Measurements from ENCODE around the gene HERC2. TPM values are rescaled to one million over a fixed set of nuclear protein-coding genes. Genes with fewer than 3 reads are reported as not detected.
A peak's percentile ranks its signal among the peaks of the same experiment; 100 is the strongest.
"Not testable (repeated sequence)": the region's sequence is repeated elsewhere in the genome, so short reads cannot be mapped to it uniquely, and the experiment has no call there.

Gene HERC2
- total RNA-seq: 45.7 and 49.1 TPM in 2 replicates

- H3K27ac Mint-ChIP-seq: peak within 1 kb of the TSS; percentile 93
- POLR2A ChIA-PET: not testable (repeated sequence)
These were observed at the start of gene HERC2 for GRCh38 chr15:28322129-28322588. Gene HERC2, minus strand, starts transcription at chr15:28322179. Its CDS starts 746 bp downstream, at chr15:28321433.

GRCh38 chr15:28365502-28365901, 43.5 kb upstream of the HERC2 start:
- H3K4me1 Mint-ChIP-seq, CTCF ChIA-PET: not testable (repeated sequence)

More at GRCh38 chr15:28322129-28322588, at the start of gene HERC2:
- H3K36me3 Mint-ChIP-seq (ENCODE audit: low read depth); H3K9me3 Mint-ChIP-seq; DNase-seq; H3K27me3 Mint-ChIP-seq; CTCF ChIA-PET; intact Hi-C loops (cut with micrococcal nuclease); ATAC-seq (ENCODE audit: low read depth); H3K4me1 Mint-ChIP-seq: not testable (repeated sequence)
- peak within 1 kb of the TSS; percentile 99 for H3K4me3 Mint-ChIP-seq

GRCh38 chr15:28357984-28358383, 36.0 kb upstream of the HERC2 start, which contains the start of gene GOLGA6L24:
Gene GOLGA6L24, minus strand, starts transcription at chr15:28358084. Its CDS starts 61 bp downstream, at chr15:28358023.
- H3K4me1 Mint-ChIP-seq; DNase-seq; H3K36me3 Mint-ChIP-seq (ENCODE audit: low read depth); POLR2A ChIA-PET; H3K27me3 Mint-ChIP-seq; intact Hi-C loops (cut with micrococcal nuclease); H3K9me3 Mint-ChIP-seq; H3K4me3 Mint-ChIP-seq; H3K27ac Mint-ChIP-seq; CTCF ChIA-PET; ATAC-seq (ENCODE audit: low read depth): not testable (repeated sequence)

More at GRCh38 chr15:28365502-28365901, 43.5 kb upstream of the HERC2 start:
- H3K36me3 Mint-ChIP-seq (ENCODE audit: low read depth); H3K4me3 Mint-ChIP-seq; intact Hi-C loops (cut with micrococcal nuclease); POLR2A ChIA-PET; H3K27me3 Mint-ChIP-seq; H3K27ac Mint-ChIP-seq; DNase-seq; ATAC-seq (ENCODE audit: low read depth); H3K9me3 Mint-ChIP-seq: not testable (repeated sequence)

- H3K27me3 Mint-ChIP-seq; H3K36me3 Mint-ChIP-seq (ENCODE audit: low read depth); CTCF ChIA-PET; H3K9me3 Mint-ChIP-seq; intact Hi-C loops (cut with micrococcal nuclease); POLR2A ChIA-PET; H3K4me1 Mint-ChIP-seq; ATAC-seq (ENCODE audit: low read depth): not testable (repeated sequence)
- Mint-ChIP-seq H3K4me3 (peak overlapping the region; percentile 99), H3K27ac (peak overlapping the region; percentile 93)
- DNase-seq: peak; percentile 23
These were observed 461 bp downstream of the HERC2 start for GRCh38 chr15:28321358-28322078.

- H3K27me3 Mint-ChIP-seq; intact Hi-C loops (cut with micrococcal nuclease); H3K9me3 Mint-ChIP-seq; ATAC-seq (ENCODE audit: low read depth); POLR2A ChIA-PET; H3K4me1 Mint-ChIP-seq; H3K4me3 Mint-ChIP-seq; DNase-seq; CTCF ChIA-PET; H3K27ac Mint-ChIP-seq: not testable (repeated sequence)
- H3K36me3 Mint-ChIP-seq (ENCODE audit: low read depth): peaks cover 18% of the 10 kb centered on the region
These were observed 2.3 kb downstream of the HERC2 start for GRCh38 chr15:28319725-28320124.

- POLR2A ChIA-PET; intact Hi-C loops (cut with micrococcal nuclease); H3K27me3 Mint-ChIP-seq; CTCF ChIA-PET; H3K27ac Mint-ChIP-seq; DNase-seq; H3K4me1 Mint-ChIP-seq; H3K9me3 Mint-ChIP-seq; H3K4me3 Mint-ChIP-seq; ATAC-seq (ENCODE audit: low read depth): not testable (repeated sequence)
- H3K36me3 Mint-ChIP-seq (ENCODE audit: low read depth): peaks cover 22% of the 10 kb centered on the region
These were observed 3.2 kb downstream of the HERC2 start for GRCh38 chr15:28318828-28319227.

GRCh38 chr15:28318122-28318521, 3.9 kb downstream of the HERC2 start:
- POLR2A ChIA-PET; H3K4me1 Mint-ChIP-seq; ATAC-seq (ENCODE audit: low read depth); DNase-seq; H3K27ac Mint-ChIP-seq; CTCF ChIA-PET; H3K9me3 Mint-ChIP-seq; H3K4me3 Mint-ChIP-seq; H3K27me3 Mint-ChIP-seq; intact Hi-C loops (cut with micrococcal nuclease): not testable (repeated sequence)
- peaks cover 22% of the 10 kb centered on the region for H3K36me3 Mint-ChIP-seq (ENCODE audit: low read depth)

GRCh38 chr15:28316958-28317357, 5.0 kb downstream of the HERC2 start:
- H3K4me1 Mint-ChIP-seq; H3K27me3 Mint-ChIP-seq; H3K9me3 Mint-ChIP-seq; H3K27ac Mint-ChIP-seq; H3K4me3 Mint-ChIP-seq; intact Hi-C loops (cut with micrococcal nuclease); DNase-seq; ATAC-seq (ENCODE audit: low read depth); POLR2A ChIA-PET; CTCF ChIA-PET: not testable (repeated sequence)
- H3K36me3 Mint-ChIP-seq (ENCODE audit: low read depth): peaks cover 24% of the 10 kb centered on the region

- H3K36me3 Mint-ChIP-seq (ENCODE audit: low read depth): peaks cover 27% of the 10 kb centered on the region
- DNase-seq; H3K9me3 Mint-ChIP-seq; H3K27ac Mint-ChIP-seq; ATAC-seq (ENCODE audit: low read depth); intact Hi-C loops (cut with micrococcal nuclease); H3K4me3 Mint-ChIP-seq; H3K27me3 Mint-ChIP-seq; POLR2A ChIA-PET; H3K4me1 Mint-ChIP-seq; CTCF ChIA-PET: not testable (repeated sequence)
These were observed 11.5 kb downstream of the HERC2 start for GRCh38 chr15:28310454-28310853.

- DNase-seq; ATAC-seq (ENCODE audit: low read depth); H3K4me1 Mint-ChIP-seq; H3K9me3 Mint-ChIP-seq; H3K27ac Mint-ChIP-seq; POLR2A ChIA-PET; intact Hi-C loops (cut with micrococcal nuclease); H3K4me3 Mint-ChIP-seq; CTCF ChIA-PET; H3K27me3 Mint-ChIP-seq: not testable (repeated sequence)
- H3K36me3 Mint-ChIP-seq (ENCODE audit: low read depth): peaks cover 16% of the 10 kb centered on the region
These were observed 13.3 kb downstream of the HERC2 start for GRCh38 chr15:28308718-28309117.

GRCh38 chr15:28305700-28306099, 16.3 kb downstream of the HERC2 start:
- H3K27ac Mint-ChIP-seq; H3K4me3 Mint-ChIP-seq; H3K4me1 Mint-ChIP-seq; CTCF ChIA-PET; intact Hi-C loops (cut with micrococcal nuclease); H3K9me3 Mint-ChIP-seq; H3K27me3 Mint-ChIP-seq; DNase-seq; POLR2A ChIA-PET; ATAC-seq (ENCODE audit: low read depth): not testable (repeated sequence)
- H3K36me3 Mint-ChIP-seq (ENCODE audit: low read depth): peaks cover 14% of the 10 kb centered on the region

- H3K9me3 Mint-ChIP-seq, H3K27ac Mint-ChIP-seq, POLR2A ChIA-PET: not testable (repeated sequence)
These were observed 24.5 kb downstream of the HERC2 start for GRCh38 chr15:28297434-28297833.

More at GRCh38 chr15:28297434-28297833, 24.5 kb downstream of the HERC2 start:
- H3K27me3 Mint-ChIP-seq; H3K4me3 Mint-ChIP-seq; DNase-seq; intact Hi-C loops (cut with micrococcal nuclease); CTCF ChIA-PET; H3K4me1 Mint-ChIP-seq; ATAC-seq (ENCODE audit: low read depth): not testable (repeated sequence)
- H3K36me3 Mint-ChIP-seq (ENCODE audit: low read depth): peaks cover 25% of the 10 kb centered on the region

Measured in activated B cell treated with CpG ODN at 0.5 μM for 24 hours (primary cell).